Ovary (tissue), 9 donors: ENCODE measurements around the gene HSD17B1. TPM values are rescaled to one million over a fixed set of nuclear protein-coding genes. Genes with fewer than 3 reads are reported as not detected.

ENCODE experiments used
- DNase-seq, 5 donors: peaks; one replicate each; pipeline ENCODE4 v3.0.0-alpha.2; 2019 to 2020
- H3K27ac ChIP-seq, 2 donors: fragments of 200-600 bp; one replicate each; pipeline versions ENCODE4 v1.5.1 to v1.8.0; 2019 to 2022
- H3K27me3 ChIP-seq: fragments of 200-600 bp; one replicate; pipeline ENCODE4 v1.8.0; 2022
- H3K36me3 ChIP-seq: fragments of 200-600 bp; sonication (generic); one replicate; pipeline ENCODE4 v1.5.1; 2019
- H3K4me1 ChIP-seq: one replicate; pipeline ENCODE4 v1.8.1; 2013; ENCODE audit warnings: mild to moderate bottlenecking, moderate library complexity; ENCODE audit not compliant: insufficient read depth
- H3K4me3 ChIP-seq: fragments of 200-600 bp; sonication (generic); one replicate; pipeline ENCODE4 v1.5.1; 2017
- H3K9me3 ChIP-seq, 2 donors: fragments of 200-600 bp in 1 of 2; sonication (generic) in 1 of 2; one replicate each; pipeline versions ENCODE4 v1.5.1 to v1.8.1; 2013 to 2019; ENCODE audit warnings: mild to moderate bottlenecking in 1 of 2, moderate library complexity in 1 of 2
- CTCF ChIP-seq, 3 donors: fragments of 450-650 bp in 2 of 3; fragments of 200-600 bp in 1 of 3; IDR thresholded peaks; one replicate each; pipeline versions ENCODE4 v1.5.1 to v1.8.0; 2016 to 2022; ENCODE audit warnings: antibody characterized with exemption in 3 of 3, mild to moderate bottlenecking in 1 of 3
- EP300 ChIP-seq: sonication (generic); formaldehyde crosslinking; IDR thresholded peaks from one replicate; pipeline ENCODE4 v1.6.1; 2017; ENCODE audit warnings: antibody characterized with exemption
- POLR2A ChIP-seq: fragments of 450-650 bp; IDR thresholded peaks from one replicate; pipeline ENCODE4 v1.6.1; 2017; ENCODE audit warnings: antibody characterized with exemption, mild to moderate bottlenecking, moderate library complexity
- WGBS, 3 donors: extraction: QIAGEN DNeasy Blood & Tissue Kit in 1 of 3; methylation state at CpG; one replicate each; pipeline versions ENCODE4 v1.1.5 to v1.1.7; 2013 to 2017; 5-methylcytosine and 5-hydroxymethylcytosine counted together
- intact Hi-C, 4 donors: fragments of 100-400 bp; cut with DNase I; formaldehyde crosslinking; loops; one replicate each; pipeline versions ENCODE4 v1.11.0 to v1.15.1; 2022 to 2023
- polyA plus RNA-seq, 2 donors: library from polyadenylated mRNA; stranded (reverse); fragments of 200-250 nt in 1 of 2; fragments of 350-450 nt in 1 of 2; fragmentation: Illumina TruSeq in 1 of 2; extraction: RNeasy Lipid Tissue Mini Kit (QIAGEN cat#74804) in 1 of 2; gene quantifications; one replicate each; pipeline ENCODE4 v1.2.3, GENCODE V29; 2013 to 2014
- total RNA-seq, 7 donors: library from RNA; depleted of rRNA in 2 of 7; stranded (reverse); fragments of >200 nt in 2 of 7; fragmentation: NEBNext Ultra II Directional in 3 of 7; extraction: Animal tissue kit (Norgen Biotek cat#: 25700) in 3 of 7; gene quantifications; one replicate each; pipeline versions ENCODE4 v1.1.0 to v1.2.4, GENCODE V29; 2016 to 2023
- donor health status: DM: no; HTN: no; CAD: no; lungs with moderate emphysema.
- donor health status: DM: no; HTN: no; CAD: no.
- donor health status: Bipolar disorder and iron deficiency.
- donor health status: DM: yes; HTN: yes; CAD: no.
- donor health status: DM: no; HTN: no; CAD: no.
- donor health status: DM: yes; HTN: yes; CAD: no.

Gene HSD17B1
- total and polyA plus RNA-seq, 9 donors: 2.1 to 18.1 (median 6.5) TPM

- 13 to 18% (median 15%) methylated on average over 6 of the region's 6 CpGs for WGBS, 3 donors
- Histone ChIP-seq H3K4me3 (no peak overlapping the region), H3K9me3 (no peaks in the 10 kb centered on the region), H3K27ac (peak overlapping the region; percentile 87 to 92), H3K36me3 (no peaks in the 10 kb centered on the region), H3K27me3 (no peaks in the 10 kb centered on the region), H3K4me1 (peaks cover 62% of the 10 kb centered on the region)
- DNase-seq: peak; percentile 66 to 77 (median 72)
- TF ChIP-seq EP300: no peak
- TF ChIP-seq POLR2A: no peak
- no peak for TF ChIP-seq CTCF (IDR thresholded peaks at IDR 0.05)
- intact Hi-C loops: loop anchor here in 3 of 4 donors (5.0 to 10.0 kb wide), 3 partner anchors 94 to 207 kb away; partner anchors contain the start of gene CAVIN1 (in 1 of the 3)
Measured at GRCh38 chr17:42518755-42519545, 33.8 kb upstream of the HSD17B1 start.

- peak; percentile 91 to 97 (median 95) for DNase-seq
- Histone ChIP-seq H3K4me1 (peaks cover 59% of the 10 kb centered on the region), H3K9me3 (no peaks in the 10 kb centered on the region), H3K4me3 (no peak overlapping the region), H3K36me3 (no peaks in the 10 kb centered on the region), H3K27me3 (no peaks in the 10 kb centered on the region), H3K27ac (peak overlapping the region; percentile 87 to 92)
- intact Hi-C loops: loop anchor here (5.0 to 10.0 kb wide), 4 partner anchors 63 to 208 kb away; partner anchors contain the start of genes ATP6V0A1 (in 1 of the 4) and CAVIN1 (in 1 of the 4)
- TF ChIP-seq CTCF (IDR thresholded peaks at IDR 0.05) (peak in 1 of 3 donors; percentile 11), EP300 (peak; percentile 66), POLR2A (no peak)
- WGBS, 3 donors: 1 to 8% (median 3%) methylated on average over 12 of the region's 12 CpGs
Measured at GRCh38 chr17:42519546-42520491, 32.9 kb upstream of the HSD17B1 start.

- intact Hi-C loops: loop anchor here in 1 of 4 donors (5.0 kb wide), 1 partner anchor 63 kb away; the partner anchor contains the start of gene ATP6V0A1
- TF ChIP-seq POLR2A (no peak), EP300 (no peak), CTCF (IDR thresholded peaks at IDR 0.05) (no peak)
- H3K27me3 ChIP-seq: no peaks in the 10 kb centered on the region
- 6 to 9% (median 7%) methylated on average over 9 of the region's 9 CpGs for WGBS, 3 donors
- peak overlapping the region; percentile 87 to 92 for H3K27ac ChIP-seq
- peaks cover 59% of the 10 kb centered on the region for H3K4me1 ChIP-seq
- no peaks in the 10 kb centered on the region for H3K9me3 ChIP-seq
- peak in 3 of 5 donors; percentile 53 to 71 (median 59) for DNase-seq
- no peaks in the 10 kb centered on the region for H3K36me3 ChIP-seq
- no peak overlapping the region for H3K4me3 ChIP-seq
Measured at GRCh38 chr17:42520540-42520951, 32.2 kb upstream of the HSD17B1 start.

GRCh38 chr17:42521036-42521435 is 31.7 kb upstream of the HSD17B1 start:
- Histone ChIP-seq H3K4me3 (no peak overlapping the region), H3K36me3 (no peaks in the 10 kb centered on the region), H3K4me1 (peaks cover 63% of the 10 kb centered on the region), H3K9me3 (no peaks in the 10 kb centered on the region), H3K27me3 (no peaks in the 10 kb centered on the region), H3K27ac (peak overlapping the region; percentile 87 to 92)
- WGBS, 3 donors: 34 to 42% (median 39%) methylated on average over 8 of the region's 8 CpGs
- intact Hi-C loops: loop anchor here in 1 of 4 donors (5.0 kb wide), 1 partner anchor 64 kb away; the partner anchor contains the start of gene ATP6V0A1
- no peak for TF ChIP-seq CTCF (IDR thresholded peaks at IDR 0.05)
- no peak for TF ChIP-seq POLR2A
- no peak for TF ChIP-seq EP300
- DNase-seq: peak in 1 of 5 donors; percentile 36
